Type B pancreatic cell (in vitro differentiated cells): Measurements from ENCODE around the gene RNU4-1. TPM values are rescaled to one million over a fixed set of nuclear protein-coding genes. Genes with fewer than 3 reads are reported as not detected.
A peak's percentile ranks its signal among the peaks of the same experiment; 100 is the strongest.
"Not testable (repeated sequence)": the region's sequence is repeated elsewhere in the genome, so short reads cannot be mapped to it uniquely, and the experiment has no call there.

ENCODE experiments used
- DNase-seq: peaks from one replicate; pipeline ENCODE4 v3.0.0; 2021; ENCODE audit warnings: mixed read lengths; ENCODE audit not compliant: unreplicated experiment; ENCODE audit errors: extremely low spot score
- H3K27ac Mint-ChIP-seq: 2 replicates; pipeline ENCODE4 v1.8.0; 2021; ENCODE audit warnings: mild to moderate bottlenecking, mixed read lengths
- H3K27me3 Mint-ChIP-seq: 2 replicates; pipeline ENCODE4 v1.8.0; 2021; ENCODE audit warnings: mixed read lengths
- H3K36me3 Mint-ChIP-seq: 2 replicates; pipeline ENCODE4 v1.8.0; 2021; ENCODE audit warnings: mixed read lengths
- H3K4me1 Mint-ChIP-seq: one replicate; pipeline ENCODE4 v1.8.0; 2021; ENCODE audit warnings: mixed read lengths; ENCODE audit not compliant: unreplicated experiment
- H3K4me3 Mint-ChIP-seq: 2 replicates; pipeline ENCODE4 v1.8.0; 2021; ENCODE audit warnings: mild to moderate bottlenecking, mixed read lengths
- H3K9me3 Mint-ChIP-seq: 2 replicates; pipeline ENCODE4 v1.8.0; 2021; ENCODE audit warnings: mixed read lengths
- total RNA-seq: library from RNA; stranded (reverse); gene quantifications from 2 replicates; pipeline ENCODE4 v1.2.1, GENCODE V29; 2021; ENCODE audit warnings: low replicate concordance
- TF ChIP-seq, protein P1 (sequence below): fragments of 200-600 bp; sonication (generic); conservative IDR thresholded peaks from 2 replicates; pipeline ENCODE4 v1.5.0; 2021; ENCODE audit warnings: antibody characterized with exemption, mild to moderate bottlenecking

The RNU4-1 gene
- total RNA-seq, 1 donor from 2014 or later, result 4,376 TPM

DNA sequence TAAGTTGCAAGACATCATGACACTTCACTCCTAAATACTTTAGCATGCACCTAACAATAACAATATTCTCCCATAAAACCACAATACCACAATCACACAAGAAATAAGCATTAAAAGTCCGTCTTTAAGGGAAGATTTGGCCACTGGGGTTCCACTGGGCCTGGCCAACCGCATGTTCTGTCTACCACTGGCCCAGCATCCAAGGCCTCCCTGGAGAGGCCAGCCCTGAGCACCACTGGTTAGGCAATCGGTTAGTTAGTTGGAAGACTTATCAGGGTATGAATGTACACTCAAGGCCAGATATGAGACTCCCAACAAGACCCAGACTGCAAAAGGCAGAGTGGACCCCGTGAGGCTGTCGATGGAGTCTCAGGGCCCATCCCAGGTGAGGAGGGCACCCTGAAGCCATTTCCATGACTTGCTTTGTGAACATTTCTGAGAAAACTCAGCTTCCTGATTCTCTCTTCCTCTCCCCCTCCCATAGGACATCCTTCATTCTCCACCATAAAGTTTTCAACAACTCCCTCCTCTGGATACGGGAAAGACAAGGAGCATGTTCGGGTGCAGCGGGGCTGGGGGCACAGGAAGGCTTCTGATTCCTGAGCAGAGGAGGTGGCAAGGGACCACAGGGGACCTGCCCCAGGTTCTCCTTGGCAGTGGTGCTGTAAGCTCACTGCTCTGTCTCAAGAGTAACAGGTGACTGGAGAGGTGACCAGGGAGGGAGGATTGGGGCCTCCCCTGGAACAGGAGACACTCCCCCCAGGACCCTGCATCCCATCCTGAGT is 33.4 kb downstream of the RNU4-1 start:
- no peaks in the 10 kb centered on the region for H3K27me3 Mint-ChIP-seq
- peak overlapping the region; percentile 31 for H3K4me3 Mint-ChIP-seq
- H3K4me1 Mint-ChIP-seq, result peaks cover 48% of the 10 kb centered on the region
- no peaks in the 10 kb centered on the region for H3K9me3 Mint-ChIP-seq
- TF ChIP-seq, protein P1, sequence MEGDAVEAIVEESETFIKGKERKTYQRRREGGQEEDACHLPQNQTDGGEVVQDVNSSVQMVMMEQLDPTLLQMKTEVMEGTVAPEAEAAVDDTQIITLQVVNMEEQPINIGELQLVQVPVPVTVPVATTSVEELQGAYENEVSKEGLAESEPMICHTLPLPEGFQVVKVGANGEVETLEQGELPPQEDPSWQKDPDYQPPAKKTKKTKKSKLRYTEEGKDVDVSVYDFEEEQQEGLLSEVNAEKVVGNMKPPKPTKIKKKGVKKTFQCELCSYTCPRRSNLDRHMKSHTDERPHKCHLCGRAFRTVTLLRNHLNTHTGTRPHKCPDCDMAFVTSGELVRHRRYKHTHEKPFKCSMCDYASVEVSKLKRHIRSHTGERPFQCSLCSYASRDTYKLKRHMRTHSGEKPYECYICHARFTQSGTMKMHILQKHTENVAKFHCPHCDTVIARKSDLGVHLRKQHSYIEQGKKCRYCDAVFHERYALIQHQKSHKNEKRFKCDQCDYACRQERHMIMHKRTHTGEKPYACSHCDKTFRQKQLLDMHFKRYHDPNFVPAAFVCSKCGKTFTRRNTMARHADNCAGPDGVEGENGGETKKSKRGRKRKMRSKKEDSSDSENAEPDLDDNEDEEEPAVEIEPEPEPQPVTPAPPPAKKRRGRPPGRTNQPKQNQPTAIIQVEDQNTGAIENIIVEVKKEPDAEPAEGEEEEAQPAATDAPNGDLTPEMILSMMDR, result no peak
- H3K27ac Mint-ChIP-seq, result peak overlapping the region; percentile 72
- peaks cover 7% of the 10 kb centered on the region for H3K36me3 Mint-ChIP-seq
- DNase-seq, result no peak

DNA sequence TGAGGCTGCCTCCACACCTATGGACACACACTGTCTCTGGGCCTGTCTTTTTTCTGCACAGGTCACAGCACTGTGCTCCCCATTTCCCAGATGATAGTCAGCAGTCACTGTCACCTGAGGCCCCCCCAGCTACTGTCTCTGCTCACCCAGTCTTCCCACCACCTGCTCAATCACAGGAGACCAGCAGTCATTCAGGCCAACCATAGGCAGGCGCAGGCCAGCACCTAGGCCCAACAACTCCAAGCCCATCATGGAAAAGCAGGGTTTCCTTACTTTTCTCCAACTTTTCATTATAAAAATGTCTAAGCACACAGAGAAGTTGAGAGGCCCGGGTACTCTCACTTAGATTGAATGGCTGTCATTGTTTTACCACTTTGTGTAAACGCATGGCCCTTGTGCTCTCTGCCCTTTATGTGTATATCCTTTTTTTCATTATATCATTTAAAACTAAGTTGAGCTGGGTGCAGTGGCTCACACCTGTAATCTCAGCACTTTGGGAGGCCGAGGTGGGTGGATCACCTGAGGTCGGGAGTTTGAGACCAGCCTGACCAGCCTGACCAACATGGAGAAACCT is 34.6 kb downstream of the RNU4-1 start:
- H3K36me3 Mint-ChIP-seq, result peaks cover 12% of the 10 kb centered on the region
- peak overlapping the region; percentile 26 for H3K27ac Mint-ChIP-seq
- peaks cover 36% of the 10 kb centered on the region for H3K4me1 Mint-ChIP-seq
- DNase-seq, result no peak
- no peaks in the 10 kb centered on the region for H3K27me3 Mint-ChIP-seq
- no peaks in the 10 kb centered on the region for H3K9me3 Mint-ChIP-seq
- TF ChIP-seq, protein P1, result no peak
- no peak overlapping the region for H3K4me3 Mint-ChIP-seq

DNA sequence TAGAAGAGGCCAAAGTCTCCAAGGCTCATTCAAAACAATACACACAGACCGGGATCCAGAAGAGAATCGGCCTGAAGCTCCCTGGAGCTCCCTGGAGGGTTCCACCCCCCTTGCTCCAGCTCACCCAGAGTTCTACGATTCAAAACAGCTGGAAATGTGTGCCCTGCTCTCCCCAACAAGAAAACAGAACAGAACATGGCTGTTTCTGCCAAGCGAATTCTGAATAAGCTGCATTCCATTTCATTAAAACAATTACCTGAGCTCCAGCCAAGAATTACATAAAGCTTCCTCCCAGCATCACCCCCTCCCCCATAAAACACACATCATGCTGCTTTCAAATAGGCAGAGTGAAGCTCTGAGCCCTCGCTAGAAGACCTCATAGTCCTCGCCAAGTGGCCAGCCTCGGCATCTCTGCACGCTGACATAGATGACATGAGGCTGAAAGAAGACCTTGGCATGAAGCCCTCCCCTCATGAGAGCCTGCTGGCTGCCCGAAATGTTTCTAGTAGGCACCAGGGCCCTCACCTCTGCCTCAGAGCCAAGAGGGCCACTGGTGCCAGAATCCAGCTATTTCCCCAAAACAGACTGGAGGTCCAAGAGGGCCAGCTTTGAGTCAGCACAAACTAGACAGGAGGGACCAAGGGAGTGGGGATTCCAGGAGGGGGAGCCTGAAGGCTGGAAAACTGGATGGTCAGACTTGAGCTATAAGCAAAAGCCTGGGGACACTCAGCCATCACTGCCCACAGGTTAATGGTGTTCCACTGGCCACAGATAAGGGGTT is 35.8 kb downstream of the RNU4-1 start:
- peaks cover 24% of the 10 kb centered on the region for H3K4me1 Mint-ChIP-seq
- H3K27me3 Mint-ChIP-seq, result no peaks in the 10 kb centered on the region
- no peak overlapping the region for H3K4me3 Mint-ChIP-seq
- no peaks in the 10 kb centered on the region for H3K9me3 Mint-ChIP-seq
- TF ChIP-seq, protein P1, result no peak
- peak overlapping the region; percentile 74 for H3K27ac Mint-ChIP-seq
- peaks cover 12% of the 10 kb centered on the region for H3K36me3 Mint-ChIP-seq
- no peak for DNase-seq

DNA sequence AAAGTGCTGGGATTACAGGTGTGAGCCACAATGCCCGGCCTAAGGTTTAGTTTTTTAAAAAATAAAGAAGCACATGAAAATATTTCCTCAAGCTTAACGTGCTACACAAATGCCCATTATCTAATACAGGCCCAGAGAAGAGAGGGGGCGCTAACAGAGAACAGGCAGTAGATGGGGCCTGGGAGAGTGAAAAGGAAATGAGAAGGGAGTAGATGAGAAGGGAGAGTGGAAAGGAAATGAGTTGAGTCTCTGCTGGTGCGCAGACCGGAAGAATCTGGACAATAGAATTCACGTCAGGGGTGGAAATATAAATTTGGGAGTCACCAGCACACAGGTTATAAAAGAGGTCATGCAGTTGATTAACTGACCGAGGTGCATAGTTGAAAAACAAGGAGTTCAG is 38.2 kb downstream of the RNU4-1 start:
- TF ChIP-seq, protein P1, result no peak
- no peak for DNase-seq
- peaks cover 7% of the 10 kb centered on the region for H3K36me3 Mint-ChIP-seq
- H3K4me1 Mint-ChIP-seq, result peaks cover 26% of the 10 kb centered on the region
- no peak overlapping the region for H3K4me3 Mint-ChIP-seq
- H3K9me3 Mint-ChIP-seq, result no peaks in the 10 kb centered on the region
- no peaks in the 10 kb centered on the region for H3K27me3 Mint-ChIP-seq
- H3K27ac Mint-ChIP-seq, result peak overlapping the region; percentile 21

DNA sequence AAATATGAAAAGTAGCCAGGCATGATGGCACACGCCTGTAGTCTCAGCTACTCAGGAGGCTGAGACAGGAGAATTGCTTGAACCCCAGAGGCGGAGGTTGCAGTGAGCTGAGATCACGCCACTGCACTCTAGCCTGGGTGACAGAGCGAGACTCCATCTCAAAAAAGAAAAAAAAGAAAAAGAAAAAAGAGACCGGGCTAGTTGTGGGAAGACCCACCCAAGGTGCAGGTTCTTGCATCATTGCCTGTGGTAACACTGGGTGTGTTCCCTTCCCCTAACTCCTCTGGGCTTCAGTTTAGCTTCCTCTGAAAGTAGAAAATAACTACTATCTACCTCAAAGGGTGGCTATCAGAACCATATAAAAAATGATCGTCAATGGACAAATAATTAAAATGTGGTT is 39.7 kb downstream of the RNU4-1 start:
- H3K4me3 Mint-ChIP-seq, DNase-seq, H3K27me3 Mint-ChIP-seq, H3K9me3 Mint-ChIP-seq, H3K36me3 Mint-ChIP-seq: not testable (repeated sequence)
- Mint-ChIP-seq H3K4me1 (peaks cover 35% of the 10 kb centered on the region), H3K27ac (peak overlapping the region; percentile 61)
